NCI-H1436 (cell line): ENCODE results near the gene COL8A1.
"Not testable (repeated sequence)": the region's sequence is repeated elsewhere in the genome, so short reads cannot be mapped to it uniquely, and the experiment has no call there.

Experiments
- DNase-seq: peaks from one replicate; lab custom pipeline; 2025; lab: John Stamatoyannopoulos, UW

Gene COL8A1

DNA sequence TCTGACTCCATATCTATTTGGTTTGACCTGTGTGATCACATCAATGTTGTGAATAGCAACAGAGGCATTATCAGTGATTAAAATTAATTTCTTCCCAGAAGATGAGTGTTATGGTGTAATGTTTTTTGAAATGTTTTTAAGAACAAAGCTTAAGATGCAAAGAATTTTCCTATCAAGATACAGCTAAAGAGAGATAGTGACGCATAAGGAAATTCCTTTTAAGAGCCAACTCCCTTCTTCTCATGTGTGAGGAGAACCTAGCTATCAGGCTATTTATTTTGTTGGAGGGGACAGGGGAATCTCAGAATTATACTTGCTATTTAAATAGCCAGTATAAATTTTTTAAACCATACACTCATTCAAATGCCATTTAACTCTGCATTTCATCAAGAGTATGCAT is 71.3 kb downstream of the COL8A1 start:
- no peak for DNase-seq

DNA sequence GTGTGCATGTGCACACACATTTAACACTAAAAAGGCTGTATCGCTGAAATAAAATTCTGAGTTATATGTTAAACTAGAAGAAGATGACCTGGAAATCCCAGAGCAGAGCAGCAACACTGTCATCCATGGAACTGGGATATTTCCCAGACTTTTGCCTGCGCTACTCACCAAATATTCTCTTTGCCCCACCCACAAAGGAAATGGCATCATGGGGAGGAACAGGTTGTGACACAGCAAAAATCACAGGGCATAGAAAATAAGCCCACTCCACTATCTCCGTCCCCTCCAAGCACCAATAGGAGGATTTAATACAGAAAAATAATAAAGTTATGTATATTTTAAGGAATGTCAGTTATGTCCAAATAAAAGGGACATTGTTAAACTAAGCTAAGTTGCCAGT is 71.7 kb downstream of the COL8A1 start:
- no peak for DNase-seq

DNA sequence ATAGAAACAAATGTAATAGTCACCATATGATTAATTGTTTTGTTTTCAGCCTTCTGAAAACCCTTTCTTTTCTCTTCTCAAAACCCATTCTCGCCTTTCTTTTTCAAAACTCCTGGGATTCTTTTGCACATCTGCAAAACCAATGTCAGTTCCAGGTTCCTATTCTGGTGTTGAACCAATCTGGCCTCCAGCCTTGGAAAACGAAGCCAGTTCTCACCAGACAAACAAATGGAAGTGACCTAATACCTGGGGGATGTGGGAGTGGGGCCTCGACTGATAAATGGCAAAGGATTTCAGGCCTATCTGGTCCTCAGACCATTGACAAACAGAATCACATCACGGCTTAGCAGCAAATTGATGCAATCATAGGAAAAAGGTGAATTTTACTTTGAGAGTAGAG is 73.0 kb downstream of the COL8A1 start:
- DNase-seq, result no peak

DNA sequence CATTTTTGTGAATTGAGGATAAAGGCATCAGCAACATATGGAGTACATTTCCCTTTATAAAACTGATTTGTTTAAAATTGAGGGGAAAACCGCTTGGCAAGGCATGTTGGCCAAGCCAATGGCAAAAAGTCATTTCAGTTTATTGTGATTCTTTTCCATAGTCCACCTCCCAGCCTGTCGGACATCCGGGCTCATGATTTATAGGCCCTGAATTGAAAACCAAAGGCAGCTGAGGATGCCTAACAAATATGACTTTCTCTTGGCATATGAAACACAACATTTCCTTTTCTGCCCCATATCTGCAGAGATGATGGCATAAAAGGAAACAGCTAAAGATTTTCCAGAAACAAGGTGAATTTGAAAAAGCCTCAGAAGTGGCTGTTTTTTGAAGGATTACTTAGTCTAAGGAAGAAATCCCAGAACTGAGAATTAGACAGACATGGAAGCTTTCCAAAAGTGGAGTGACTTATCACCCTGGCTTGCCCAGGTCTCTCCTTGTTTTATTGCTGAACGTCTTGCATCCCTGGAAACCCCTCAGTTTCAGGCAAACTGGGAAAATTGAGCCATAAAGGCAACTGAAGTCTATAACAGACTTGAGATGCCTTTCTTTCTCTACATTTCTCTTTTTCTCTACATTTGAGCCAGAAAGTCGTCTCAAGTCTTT is 74.0 kb downstream of the COL8A1 start:
- no peak for DNase-seq

DNA sequence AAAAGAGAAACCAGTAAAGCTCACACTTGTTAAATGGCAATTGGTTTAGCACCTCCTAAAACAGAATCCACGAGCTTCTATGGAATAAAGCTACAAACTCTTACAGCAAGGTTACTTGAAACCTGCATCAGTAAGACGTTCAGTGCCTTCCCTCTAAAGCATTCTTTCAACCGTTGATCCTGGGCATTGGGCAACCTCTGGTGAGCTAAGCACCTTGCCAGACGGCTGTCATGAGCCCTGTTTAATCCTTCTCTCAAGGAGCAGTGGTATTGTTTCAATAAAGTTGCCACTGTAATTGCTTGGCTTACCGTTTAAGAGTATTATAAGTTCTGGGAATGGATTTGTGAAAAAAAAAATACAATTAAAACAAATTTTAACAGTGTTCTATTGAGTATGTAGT is 75.0 kb downstream of the COL8A1 start:
- no peak for DNase-seq

DNA sequence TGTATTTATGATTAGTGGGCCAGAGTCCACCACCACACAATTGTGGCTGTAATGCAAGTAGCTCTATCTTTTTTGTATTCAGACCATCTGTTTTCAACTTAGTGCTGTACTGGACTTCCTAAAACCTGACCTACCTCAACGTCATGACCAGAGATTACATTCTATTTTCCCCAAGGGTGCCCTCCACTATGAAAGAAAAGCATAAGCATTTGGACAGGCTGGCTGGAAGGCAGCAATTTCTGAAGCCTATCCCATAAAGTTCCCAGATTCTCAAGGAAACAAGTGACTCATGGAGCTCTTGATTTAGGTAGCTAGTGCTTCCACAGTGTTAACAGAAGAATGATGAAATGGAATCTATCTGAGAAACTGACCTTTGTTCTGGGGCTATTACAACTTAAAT is 75.8 kb downstream of the COL8A1 start:
- DNase-seq, result no peak

DNA sequence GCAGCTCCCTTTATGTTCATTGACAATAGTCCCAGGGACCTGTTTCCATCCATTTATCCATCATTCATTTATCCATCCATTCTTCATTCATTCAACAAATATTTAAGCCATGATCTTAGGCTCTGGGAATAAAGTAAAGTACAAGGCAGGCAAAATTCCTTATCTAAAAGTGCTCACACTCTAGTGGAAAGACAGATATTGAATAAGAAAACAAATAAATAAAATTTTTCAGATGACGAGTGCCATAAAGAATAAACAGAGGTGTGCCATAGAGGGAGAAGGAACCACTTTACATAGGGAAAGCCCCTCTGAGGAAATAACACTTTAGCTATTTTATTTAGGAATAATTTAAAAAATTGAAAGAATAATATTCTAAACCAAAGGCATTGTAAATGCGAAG is 76.2 kb downstream of the COL8A1 start:
- no peak for DNase-seq

DNA sequence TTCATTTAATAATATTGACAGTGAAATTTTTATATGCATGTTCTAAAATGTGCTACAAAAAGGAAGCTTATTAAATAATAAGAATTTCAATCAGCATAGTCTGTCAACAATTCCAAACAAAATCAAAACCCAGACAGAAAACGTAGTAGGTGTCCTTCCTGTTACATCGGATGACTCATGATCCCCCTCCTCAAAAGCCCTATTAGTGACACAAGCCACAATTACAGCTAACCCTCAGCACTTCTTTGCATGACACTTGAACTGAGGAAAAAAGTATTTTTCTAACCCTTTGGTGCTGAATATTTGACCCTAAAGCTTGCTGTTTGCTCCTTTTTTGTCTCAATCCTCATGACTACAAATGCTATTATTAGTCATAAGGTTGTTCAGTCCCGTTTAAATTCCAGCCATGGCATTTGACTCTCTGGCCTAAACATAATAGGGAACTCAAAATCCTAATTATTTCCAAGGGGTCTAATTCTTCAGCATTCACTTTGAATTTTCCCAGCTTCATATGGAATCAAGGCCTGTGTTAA is 78.1 kb downstream of the COL8A1 start:
- DNase-seq, result no peak

DNA sequence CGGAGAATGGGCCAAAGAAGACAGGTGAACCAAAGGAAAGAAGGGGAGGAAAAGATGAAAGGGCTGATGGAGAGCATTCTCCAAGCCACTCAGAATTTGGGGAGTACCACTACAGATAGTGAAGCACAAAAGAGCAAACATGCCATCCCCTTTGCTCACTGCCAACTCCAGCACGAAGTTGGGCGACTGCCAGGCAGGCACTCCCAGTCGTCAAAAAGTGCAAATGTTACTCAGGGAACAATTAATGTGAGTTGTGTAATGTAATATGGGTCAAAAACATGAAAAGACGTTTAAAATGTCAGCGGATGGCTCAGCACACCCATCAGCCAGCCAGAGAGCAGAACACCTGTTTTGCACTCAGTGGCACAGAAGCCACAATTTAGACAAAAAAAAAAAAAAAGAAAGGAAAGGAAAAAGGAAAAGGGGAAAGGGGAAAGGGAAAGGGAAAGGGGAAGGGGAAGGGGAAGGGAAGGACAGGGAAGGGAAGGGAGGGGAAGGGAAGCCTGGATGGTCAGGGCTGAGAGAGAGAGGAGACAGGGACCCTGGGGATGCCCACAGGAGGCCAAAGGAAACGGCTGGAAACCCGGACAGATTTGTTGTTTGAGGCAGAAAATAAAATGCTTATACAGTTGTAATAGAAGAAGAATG is 82.7 kb downstream of the COL8A1 start:
- DNase-seq, result no peak

DNA sequence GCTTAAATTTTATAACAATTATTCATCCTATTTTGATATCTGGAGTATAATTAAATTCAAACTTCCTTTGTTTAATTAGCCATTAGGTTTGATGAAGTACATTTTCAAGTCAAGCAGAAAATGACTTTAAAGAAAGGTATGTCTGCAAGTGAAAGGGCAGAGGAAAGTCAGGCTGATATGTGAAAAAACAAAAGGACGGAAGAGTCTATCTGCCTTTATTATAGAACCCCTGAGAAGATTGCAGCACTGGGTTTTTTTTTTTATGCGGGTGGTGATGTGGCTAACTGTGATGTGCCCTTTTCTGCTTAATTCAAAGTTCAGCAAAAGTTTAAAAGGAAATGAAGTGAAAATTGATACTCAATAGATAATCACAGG is 83.2 kb downstream of the COL8A1 start:
- no peak for DNase-seq

DNA sequence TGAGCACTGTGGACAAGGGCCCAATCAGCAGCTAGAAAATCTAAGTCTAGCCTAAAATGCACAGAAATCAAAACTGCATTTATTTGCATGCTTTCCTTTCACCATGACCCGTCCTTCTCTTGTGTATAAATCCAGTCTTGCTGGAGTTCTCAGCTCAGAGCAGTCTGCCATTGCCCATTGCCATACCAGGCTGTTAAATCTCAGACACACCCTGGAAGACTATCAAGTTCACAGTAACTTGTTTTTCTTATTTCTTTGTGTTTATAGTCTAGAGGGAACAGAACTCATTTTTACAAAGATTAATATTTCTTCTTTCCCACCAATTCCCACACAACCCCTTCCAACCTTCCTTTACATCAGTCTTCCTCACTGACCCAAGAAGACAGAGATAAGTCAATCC is 85.9 kb downstream of the COL8A1 start:
- DNase-seq, result no peak

DNA sequence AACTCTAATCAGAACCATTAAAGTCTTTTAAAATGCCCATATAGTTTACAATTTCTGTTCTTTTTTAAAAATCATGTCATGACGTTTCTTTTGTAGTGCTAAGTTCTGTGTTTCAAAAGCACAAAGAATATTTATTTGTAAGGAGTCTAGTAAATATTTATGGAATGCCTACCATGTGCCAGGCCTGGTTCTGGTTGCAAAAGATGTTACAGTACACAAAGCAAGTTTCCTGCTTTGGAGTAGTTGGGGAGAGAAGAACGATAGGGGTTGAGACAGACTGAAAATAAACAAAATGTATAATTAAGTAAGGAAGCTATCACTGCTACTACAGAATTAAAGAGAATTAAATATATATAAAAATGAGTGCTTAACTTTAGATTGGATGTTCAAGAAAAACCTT is 92.5 kb downstream of the COL8A1 start:
- no peak for DNase-seq

DNA sequence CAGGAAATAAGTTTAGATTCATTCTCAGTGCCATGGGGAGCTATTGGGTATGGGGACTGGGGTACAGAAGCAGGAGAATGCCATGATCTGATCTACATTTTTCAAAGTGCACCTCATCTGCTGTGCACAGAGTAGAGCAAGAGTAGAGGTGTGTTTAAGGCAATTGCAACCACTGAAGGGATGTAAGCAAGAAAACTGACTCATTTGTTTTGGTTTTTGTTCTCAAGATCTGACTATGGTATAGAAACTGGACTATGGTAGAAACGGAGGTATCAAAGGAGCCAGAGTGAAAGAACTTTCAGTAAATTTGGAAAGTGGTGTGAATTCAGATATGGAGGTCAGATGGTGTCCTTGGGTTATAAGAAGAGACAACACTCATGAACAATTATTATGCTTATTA is 93.1 kb downstream of the COL8A1 start:
- DNase-seq, result no peak

DNA sequence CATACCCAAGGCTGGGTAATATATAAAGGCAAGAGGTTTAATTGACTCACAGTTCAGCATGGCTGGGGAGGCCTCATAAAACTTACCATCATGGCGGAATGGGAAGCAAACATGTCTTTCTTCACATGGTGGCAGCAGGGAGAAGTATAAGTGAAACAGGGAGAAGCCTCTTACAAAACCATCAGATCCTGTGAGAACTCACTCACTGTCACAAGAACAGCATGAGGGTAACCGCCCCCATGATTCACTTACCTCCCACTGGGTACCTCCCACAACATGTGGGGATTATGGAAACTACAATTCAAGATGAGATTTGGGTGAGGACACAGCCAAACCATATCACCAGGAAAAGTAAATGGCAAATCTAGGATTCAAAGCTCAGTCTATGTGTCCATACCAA is 102.0 kb downstream of the COL8A1 start:
- DNase-seq, result not testable (repeated sequence)

DNA sequence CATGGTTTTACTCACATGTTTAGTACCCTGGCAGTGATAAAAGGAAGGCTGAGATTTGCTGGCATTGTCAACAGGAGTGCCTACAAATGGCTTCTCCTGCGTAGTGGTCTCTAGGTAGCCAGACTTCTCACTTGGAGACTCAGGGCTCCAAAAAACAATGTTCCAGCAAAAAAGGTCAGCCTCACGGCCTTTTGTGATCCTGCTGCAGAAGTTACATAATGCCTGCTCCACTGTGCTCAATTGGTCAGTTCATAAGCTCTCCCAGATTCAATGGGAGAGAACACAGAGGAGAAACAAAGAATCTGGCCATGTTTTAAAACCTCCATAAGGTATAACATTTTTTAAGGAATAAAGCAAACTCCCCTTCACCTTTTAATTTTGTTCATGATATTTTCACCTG is 103.2 kb downstream of the COL8A1 start:
- DNase-seq, result no peak

DNA sequence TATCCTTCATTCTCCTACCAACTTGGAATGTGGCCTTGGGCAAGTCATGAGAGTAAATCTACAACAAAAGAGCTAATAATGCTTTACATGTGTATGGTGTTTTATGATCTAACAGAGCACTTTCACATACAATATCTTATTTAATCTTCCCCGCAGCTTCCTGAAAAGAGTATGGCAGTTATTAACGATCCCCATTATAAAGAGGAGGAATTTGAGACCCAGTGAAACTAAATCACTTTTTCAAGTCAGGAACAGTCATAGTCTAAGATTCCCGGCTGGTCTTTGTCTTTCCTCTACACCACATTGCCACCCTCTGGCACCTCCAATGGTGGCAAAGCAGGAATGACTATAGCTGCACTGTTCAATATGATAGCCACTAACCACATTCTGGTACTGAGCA is 109.5 kb downstream of the COL8A1 start:
- DNase-seq, result no peak

DNA sequence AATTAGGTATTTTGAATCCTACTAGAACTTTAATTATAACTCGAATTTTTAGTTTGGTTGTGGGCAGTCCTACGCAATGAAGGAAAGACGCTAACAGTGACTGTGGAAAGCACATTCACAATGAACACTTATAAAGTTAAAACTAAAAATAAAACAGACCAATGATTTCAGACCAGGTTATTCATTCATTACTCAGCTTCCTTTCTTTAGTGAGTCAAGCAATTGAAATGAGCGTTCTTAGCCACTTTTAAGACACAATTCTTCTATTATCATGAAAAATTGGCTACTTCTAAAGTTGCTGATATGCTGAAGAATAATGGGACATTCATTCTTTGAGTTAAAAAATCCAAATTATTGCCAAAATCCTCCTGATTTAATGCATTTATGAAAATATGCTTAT is 113.3 kb downstream of the COL8A1 start:
- no peak for DNase-seq

DNA sequence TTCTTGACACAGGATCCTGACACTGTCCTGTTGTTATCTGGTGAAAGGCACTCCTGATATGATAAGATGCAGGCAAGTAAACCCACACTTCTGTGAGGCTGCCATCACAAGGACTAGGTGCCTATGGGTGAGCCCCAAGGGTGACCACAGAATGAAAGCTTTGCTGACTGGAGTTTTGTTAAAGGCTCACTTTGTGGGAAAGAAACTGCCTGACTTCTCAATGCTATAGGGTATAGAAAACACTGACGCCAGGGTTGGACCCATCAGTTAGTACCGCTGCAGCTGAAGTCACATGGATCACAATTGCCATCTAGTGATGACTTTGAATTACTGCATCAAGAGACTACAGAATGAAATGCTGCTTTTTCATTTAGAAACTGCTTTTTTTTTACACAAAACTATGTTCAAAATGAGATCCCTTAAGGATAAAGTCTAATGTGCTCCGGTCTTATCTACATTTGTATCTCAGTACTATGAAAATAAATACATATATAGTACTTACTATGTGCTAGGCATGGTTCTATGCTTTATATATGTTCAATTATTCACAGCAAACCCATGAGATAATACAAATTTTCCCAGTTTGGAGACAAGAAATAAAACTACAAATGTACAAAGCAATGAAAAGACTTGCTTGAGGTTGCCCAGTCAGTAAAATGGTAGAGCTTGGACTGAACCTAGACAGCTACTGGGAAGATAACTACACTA is 115.0 kb downstream of the COL8A1 start:
- peak; percentile 40 for DNase-seq

DNA sequence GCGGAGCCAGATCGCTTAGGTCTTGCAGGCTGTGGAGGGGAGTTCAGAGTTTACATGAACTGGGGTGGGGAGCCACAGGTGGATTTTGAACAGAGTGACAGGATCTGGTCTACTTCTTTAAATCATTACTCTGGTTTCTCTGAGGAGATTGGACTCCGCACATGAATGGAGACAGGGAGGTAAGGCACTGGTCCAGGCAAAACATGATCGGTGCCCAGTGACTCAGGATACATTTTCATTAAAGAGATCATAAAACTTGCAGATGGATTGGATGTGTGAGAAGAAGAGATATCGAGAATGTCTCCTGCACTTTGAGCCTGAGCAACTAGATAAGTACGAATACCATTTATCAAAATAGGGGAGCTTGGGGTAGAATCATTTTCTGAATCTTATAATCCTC is 117.4 kb downstream of the COL8A1 start:
- no peak for DNase-seq

DNA sequence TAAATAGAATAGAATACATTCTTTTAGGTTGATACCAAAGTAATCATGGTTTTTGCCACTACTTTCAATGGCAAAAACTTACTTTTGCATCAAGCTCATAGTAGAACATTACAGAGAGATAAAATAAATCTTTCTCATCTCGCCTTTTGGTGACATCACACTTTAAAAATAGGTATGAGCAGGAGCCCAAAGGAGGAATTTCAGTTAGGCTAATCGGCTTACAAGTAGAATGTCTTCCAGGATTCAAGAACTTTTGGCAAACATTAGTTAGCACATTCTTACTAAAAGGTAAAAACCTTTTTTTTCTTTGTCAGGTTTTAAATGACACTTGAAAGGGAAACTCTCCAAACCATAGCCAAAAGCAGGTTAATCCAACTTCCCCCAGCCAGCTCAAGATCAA is 119.6 kb downstream of the COL8A1 start:
- DNase-seq, result no peak

DNA sequence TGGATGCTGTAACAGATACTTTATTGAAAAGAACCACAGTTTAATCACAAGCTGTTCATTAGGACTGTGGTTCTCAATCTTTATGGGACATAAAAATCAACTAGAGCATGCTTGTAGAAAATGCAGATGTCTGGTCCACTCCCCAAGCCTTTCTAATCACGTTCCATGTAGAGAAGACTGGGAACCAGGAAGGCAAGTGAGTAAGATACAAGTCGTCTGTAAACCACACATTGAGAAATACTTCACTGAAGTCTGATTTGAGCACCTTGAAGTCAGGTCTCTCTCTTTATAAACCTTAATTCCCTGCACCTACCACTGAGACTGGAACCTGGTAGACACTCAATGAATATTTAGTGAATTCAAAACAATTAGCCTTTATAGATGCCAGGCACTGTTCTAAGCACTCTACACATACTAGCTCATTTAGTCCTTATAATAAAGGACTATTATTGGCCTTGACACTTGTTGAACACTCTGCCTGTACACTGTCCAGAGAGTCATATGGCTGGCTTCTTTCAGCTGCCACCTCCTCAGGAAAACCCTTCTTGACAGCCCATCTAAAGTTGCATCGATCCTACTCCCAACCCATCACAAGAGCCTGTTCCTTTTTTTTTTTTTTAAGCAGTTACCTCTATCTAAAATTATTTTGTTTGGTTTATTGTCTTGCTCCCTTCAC is 120.2 kb downstream of the COL8A1 start:
- DNase-seq, result no peak

DNA sequence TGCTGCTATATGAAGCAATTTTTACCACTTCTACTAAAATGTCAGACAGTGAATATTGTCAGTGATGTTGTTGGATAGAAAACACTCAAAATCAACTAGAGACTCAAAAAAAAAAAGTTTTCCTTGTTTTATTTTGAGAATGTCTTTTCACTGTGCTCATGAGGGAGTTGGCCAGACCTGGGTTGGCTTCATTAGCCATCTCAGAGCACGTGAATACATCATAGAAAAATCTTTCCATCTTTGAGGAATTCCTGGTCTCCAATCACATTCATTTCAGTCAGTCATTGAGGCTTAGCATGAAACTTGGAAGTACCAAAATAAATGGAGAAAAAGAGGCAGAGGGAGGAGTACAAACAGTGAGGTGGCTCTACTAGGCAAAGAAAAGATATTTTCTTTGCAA is 121.6 kb downstream of the COL8A1 start:
- DNase-seq, result no peak

DNA sequence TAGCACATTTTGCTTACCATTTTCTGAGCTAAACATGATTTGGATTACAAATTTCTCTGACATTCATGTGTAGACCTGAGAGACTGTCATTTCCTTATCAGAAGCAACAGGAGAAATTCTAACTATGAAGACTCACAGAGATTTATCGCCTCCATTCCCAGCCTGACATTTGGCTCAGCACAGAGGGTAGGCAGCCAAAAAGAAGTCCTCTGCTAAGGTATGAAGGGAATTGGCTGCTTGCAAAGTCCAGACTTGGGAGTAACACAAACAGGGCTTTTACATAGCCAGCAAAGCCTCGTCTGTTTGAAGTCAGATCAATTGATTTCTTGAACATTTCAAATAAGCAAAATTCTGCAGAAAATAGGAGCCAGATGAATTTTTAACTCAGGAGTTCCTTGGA is 122.2 kb downstream of the COL8A1 start:
- no peak for DNase-seq
